Measurements from ENCODE around the gene NGRN.

- TF ChIP-seq EZH2 (IDR thresholded peaks at IDR 0.05; ENCODE audit: borderline replicate concordance) (no peak), CTCF (IDR thresholded peaks at IDR 0.05; ENCODE audit: poor library complexity) (no peak), EZH2phosphoT487 (IDR thresholded peaks at IDR 0.05; ENCODE audit: low read depth, severe bottlenecking, unreplicated experiment) (no peak)
Observed at GRCh38 chr15:90318591-90318990, 53.1 kb downstream of the NGRN start.

Measured in hepatocyte (in vitro differentiated cells).